Measurements from ENCODE around the gene WEE2. TPM values are rescaled to one million over a fixed set of nuclear protein-coding genes. Genes with fewer than 3 reads are reported as not detected.

WEE2 gene
- total RNA-seq, 6 donors from 2014 or later: 0.78 TPM; not detected in 5

DNA sequence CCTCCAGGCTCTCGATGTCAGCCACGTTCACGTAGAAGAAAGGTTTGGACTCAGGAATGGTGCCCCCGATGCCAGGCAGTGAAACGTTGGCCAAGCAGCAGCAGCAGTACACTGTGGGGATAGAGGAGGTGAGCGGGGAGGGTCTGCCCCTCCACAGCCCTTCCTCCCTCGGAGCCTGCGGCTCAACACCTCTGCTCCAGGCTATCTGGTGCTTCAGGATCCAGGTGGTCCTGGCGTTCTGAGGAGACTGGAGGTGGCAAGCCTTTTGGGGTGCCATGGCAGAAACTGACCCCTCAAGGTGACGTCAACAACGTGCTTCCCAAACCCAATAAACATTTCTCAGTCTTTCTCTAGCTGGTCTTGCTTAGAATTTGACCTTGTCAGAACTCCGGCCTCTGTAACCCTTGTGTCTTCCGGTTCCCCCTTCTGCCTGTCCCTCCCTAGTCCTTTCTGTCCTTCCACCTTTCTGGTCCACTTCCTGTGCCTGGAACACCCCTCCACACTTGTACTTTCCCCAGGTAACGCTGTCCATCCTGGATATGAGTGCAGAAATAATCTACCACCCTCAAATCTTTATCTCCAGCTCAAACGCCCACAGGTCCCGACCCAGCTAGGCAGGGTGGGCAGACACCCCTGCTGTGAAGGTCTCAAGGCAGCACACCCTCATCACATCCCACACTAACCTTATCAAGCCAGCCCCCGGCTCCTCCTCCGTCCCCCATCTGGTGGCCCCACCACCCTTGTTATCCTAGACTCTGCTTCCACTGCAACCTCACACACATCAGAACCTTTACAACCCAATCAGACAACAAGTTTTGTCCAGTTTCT lies 42.7 kb upstream of the WEE2 start:
- H3K4me1 ChIP-seq: peaks cover 0 to 8% (median 5%) of the 10 kb centered on the region in 4 donors
- no peaks in the 10 kb centered on the region for H3K27me3 ChIP-seq
- ATAC-seq (ENCODE audit: low FRiP score in 2 of 2): no peak
- 93 to 94% methylated on average over 14 to 18 of the region's 18 CpGs for WGBS, 2 donors
- no peak overlapping the region for H3K27ac ChIP-seq
- H3K4me3 ChIP-seq: no peak overlapping the region
- no peak for DNase-seq
- peaks cover 0 to 56% (median 18%) of the 10 kb centered on the region in 4 donors for H3K36me3 ChIP-seq
- TF ChIP-seq CTCF (IDR thresholded peaks at IDR 0.05) (no peak), EP300 (IDR thresholded peaks at IDR 0.05) (no peak), POLR2A (IDR thresholded peaks at IDR 0.05) (no peak), POLR2AphosphoS5 (IDR thresholded peaks at IDR 0.05) (no peak)
- no peaks in the 10 kb centered on the region for H3K9me3 ChIP-seq

DNA sequence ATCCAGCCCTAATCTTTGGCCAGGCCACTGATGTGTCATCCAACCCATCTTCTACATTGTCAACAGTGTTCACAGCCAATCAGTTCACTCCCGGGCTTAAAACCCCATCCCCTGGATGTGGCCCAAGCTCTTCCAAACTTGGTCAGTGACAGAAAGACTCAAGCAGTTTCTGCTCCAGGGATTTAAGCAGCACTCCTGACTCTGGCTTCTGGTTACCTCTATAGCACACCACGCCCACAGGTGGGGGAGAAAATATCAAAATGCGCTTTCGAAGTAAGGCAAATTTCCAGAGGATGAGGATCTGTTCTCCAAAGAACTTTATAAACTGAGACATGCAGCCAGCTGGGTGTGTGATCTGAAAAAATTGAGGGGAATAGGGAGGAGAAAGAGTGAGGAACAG lies 42.1 kb upstream of the WEE2 start:
- Histone ChIP-seq H3K4me1 (peaks cover 0 to 6% (median 4%) of the 10 kb centered on the region in 4 donors), H3K27me3 (no peaks in the 10 kb centered on the region), H3K36me3 (peaks cover 0 to 57% (median 17%) of the 10 kb centered on the region in 4 donors), H3K27ac (no peak overlapping the region), H3K9me3 (no peaks in the 10 kb centered on the region), H3K4me3 (no peak overlapping the region)
- DNase-seq: no peak
- WGBS, 2 donors: 94 to 97% methylated on average over 4 of the region's 4 CpGs
- TF ChIP-seq POLR2AphosphoS5 (IDR thresholded peaks at IDR 0.05) (no peak), EP300 (IDR thresholded peaks at IDR 0.05) (no peak), POLR2A (IDR thresholded peaks at IDR 0.05) (no peak), CTCF (IDR thresholded peaks at IDR 0.05) (no peak)
- ATAC-seq (ENCODE audit: low FRiP score in 2 of 2): no peak

GRCh38 chr7:141668853-141669252 lies 39.3 kb upstream of the WEE2 start:
- ATAC-seq (ENCODE audit: low FRiP score in 2 of 2) (no peak), DNase-seq (no peak)
- no peak for TF ChIP-seq POLR2AphosphoS5 (IDR thresholded peaks at IDR 0.05)
- no peak for TF ChIP-seq POLR2A (IDR thresholded peaks at IDR 0.05)
- TF ChIP-seq CTCF (IDR thresholded peaks at IDR 0.05): no peak
- TF ChIP-seq EP300 (IDR thresholded peaks at IDR 0.05): no peak
- WGBS, 2 donors: 85 to 93% methylated on average over 2 of the region's 2 CpGs
- Histone ChIP-seq H3K27ac (no peak overlapping the region), H3K27me3 (no peaks in the 10 kb centered on the region), H3K4me3 (no peak overlapping the region), H3K4me1 (no peaks in the 10 kb centered on the region), H3K9me3 (no peaks in the 10 kb centered on the region), H3K36me3 (peaks cover 0 to 53% (median 13%) of the 10 kb centered on the region in 4 donors)

DNA sequence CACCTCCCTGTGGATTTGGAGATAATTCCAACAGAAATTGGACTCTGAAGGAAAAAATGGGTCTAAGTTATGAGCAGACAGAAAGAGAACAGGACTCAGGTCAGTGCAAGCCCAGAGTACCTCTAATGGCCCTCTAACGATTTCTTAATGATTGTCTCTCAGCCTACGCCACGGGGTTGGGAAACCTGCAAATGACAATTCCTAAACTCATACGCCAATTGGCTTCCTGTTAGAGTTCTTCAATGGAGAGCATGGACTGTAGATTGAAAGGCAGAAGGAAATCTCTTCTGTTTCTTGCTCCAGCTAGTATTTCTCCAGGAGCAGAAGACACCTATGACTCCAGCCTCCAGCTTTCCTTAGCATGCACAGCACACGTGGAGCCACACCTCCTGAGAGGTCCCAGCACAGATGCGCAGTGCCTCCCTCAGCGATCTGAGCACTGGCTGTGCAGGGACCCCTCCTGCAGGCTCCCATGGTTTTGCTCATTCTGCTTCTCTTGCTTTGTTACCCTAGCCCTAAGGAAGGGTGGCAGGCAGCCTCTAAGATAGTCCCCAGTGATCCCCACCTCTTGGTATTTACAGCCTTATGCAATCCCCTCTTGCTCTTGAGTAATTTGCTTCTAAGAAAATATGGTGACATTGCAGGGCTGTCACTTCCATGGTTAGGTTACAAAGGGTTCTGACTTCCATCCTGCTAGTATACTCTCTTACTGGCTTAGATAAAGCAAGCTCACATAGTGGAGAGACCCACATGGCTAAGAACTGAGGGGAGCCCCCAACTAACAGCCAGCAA lies 36.3 kb upstream of the WEE2 start:
- DNase-seq (no peak), ATAC-seq (ENCODE audit: low FRiP score in 2 of 2) (peak in 1 of 2 donors; percentile 18)
- no peak for TF ChIP-seq EP300 (IDR thresholded peaks at IDR 0.05)
- TF ChIP-seq POLR2AphosphoS5 (IDR thresholded peaks at IDR 0.05): peak in 1 of 2 donors; percentile 31
- Histone ChIP-seq H3K4me1 (no peaks in the 10 kb centered on the region), H3K4me3 (no peak overlapping the region), H3K9me3 (no peaks in the 10 kb centered on the region), H3K36me3 (peaks cover 0 to 34% (median 0%) of the 10 kb centered on the region in 4 donors), H3K27ac (no peak overlapping the region), H3K27me3 (no peaks in the 10 kb centered on the region)
- 88% methylated on average over 7 of the region's 7 CpGs for WGBS, 2 donors

DNA sequence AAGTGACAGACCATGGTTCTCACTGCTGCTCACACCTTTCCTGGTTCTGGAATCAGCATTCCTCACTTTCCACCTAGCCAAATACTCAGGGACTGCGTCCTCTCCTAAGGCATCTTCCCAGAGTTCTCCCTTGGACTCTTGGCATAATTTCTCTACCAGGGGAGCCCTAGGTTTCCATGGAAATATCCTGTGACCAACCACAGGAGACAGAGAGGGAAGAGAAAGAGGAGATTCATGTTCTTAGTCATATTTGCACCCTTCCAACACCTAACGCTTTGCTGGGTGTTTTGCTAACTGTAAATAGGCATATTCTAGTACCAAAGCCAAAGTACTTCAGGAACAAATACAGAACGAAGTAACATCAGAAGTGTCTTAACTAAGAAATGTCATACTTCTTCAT lies 34.8 kb upstream of the WEE2 start:
- Histone ChIP-seq H3K9me3 (no peaks in the 10 kb centered on the region), H3K4me1 (no peaks in the 10 kb centered on the region), H3K4me3 (no peak overlapping the region), H3K27me3 (no peaks in the 10 kb centered on the region), H3K36me3 (peaks cover 0 to 36% (median 0%) of the 10 kb centered on the region in 4 donors), H3K27ac (no peak overlapping the region)
- ATAC-seq (ENCODE audit: low FRiP score in 2 of 2) (no peak), DNase-seq (no peak)
- TF ChIP-seq EP300 (IDR thresholded peaks at IDR 0.05) (no peak), POLR2A (IDR thresholded peaks at IDR 0.05) (no peak), CTCF (IDR thresholded peaks at IDR 0.05) (no peak), POLR2AphosphoS5 (IDR thresholded peaks at IDR 0.05) (no peak)
- WGBS, 2 donors: 79 to 87% methylated on average over 3 of the region's 3 CpGs

All from upper lobe of left lung (tissue), 6 donors.